Activated T-helper 1 cell treated with anti-CD3 and anti-CD28 coated beads, Interleukin-2, amount 50 U/mL, for 16 hours (primary cell): ENCODE measurements around the gene SYT8.

Source experiments
- DNase-seq, 2 donors: peaks; one replicate each; pipeline ENCODE4 v3.0.0-alpha.2; 2020; ENCODE audit warnings: low read depth in 1 of 2, low spot score in 1 of 2

SYT8 gene

GRCh38 chr11:1831338-1832210 lies 3.2 kb upstream of the SYT8 start:
- no peak for DNase-seq

- DNase-seq, result peak; percentile 42 to 54
These were observed 2.4 kb upstream of the SYT8 start for GRCh38 chr11:1832211-1832919.

DNA sequence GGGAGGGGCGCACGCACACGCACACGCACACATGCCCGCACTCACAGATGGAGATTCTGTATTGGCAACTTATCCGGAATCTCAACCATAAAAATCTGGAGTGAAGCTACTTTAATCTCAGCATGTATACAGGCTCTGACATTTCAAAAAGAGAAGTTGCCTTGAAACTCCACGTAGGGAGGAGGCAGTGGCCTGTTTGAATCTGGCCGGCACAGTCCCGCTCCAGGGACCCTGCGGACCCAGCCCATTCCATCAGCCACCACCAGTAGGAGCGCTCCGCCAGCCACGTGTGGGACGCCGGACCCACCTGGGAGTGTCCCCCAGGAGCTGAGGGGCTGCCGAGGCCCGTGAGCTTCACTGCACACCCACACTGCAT lies 1.9 kb upstream of the SYT8 start:
- DNase-seq, result no peak

DNA sequence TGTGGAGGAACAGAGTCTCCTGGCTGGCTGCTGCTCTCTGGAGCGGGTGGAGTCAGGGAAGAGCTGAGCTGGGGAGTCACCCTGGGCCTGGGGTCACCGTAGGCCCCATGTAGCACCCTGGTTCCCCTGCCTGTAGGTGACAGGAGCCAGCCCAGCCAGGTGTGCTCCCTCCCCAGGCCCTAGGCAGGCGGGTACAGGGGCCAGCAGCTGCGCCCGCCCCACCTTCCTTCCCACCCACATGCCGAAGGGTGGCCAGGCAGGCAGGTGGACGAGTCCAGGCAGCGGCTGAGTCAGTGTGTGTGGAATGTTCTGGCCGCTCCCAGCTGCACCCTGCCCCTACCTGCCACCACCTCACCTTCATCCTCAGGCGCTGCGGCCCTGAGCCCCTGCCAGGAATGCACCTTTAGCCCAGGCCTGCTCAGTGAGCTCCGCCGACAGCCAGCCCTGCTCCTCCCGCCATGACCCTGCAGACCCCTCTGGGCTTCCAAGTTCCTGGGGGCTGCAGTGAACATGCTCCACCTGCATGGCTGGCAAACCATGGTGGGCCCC lies 654 bp upstream of the SYT8 start:
- no peak for DNase-seq

- no peak for DNase-seq
These were observed 851 bp downstream of the SYT8 start for GRCh38 chr11:1835671-1836010.

- DNase-seq, result no peak
These were observed 1.5 kb downstream of the SYT8 start for GRCh38 chr11:1836011-1836945.

DNA sequence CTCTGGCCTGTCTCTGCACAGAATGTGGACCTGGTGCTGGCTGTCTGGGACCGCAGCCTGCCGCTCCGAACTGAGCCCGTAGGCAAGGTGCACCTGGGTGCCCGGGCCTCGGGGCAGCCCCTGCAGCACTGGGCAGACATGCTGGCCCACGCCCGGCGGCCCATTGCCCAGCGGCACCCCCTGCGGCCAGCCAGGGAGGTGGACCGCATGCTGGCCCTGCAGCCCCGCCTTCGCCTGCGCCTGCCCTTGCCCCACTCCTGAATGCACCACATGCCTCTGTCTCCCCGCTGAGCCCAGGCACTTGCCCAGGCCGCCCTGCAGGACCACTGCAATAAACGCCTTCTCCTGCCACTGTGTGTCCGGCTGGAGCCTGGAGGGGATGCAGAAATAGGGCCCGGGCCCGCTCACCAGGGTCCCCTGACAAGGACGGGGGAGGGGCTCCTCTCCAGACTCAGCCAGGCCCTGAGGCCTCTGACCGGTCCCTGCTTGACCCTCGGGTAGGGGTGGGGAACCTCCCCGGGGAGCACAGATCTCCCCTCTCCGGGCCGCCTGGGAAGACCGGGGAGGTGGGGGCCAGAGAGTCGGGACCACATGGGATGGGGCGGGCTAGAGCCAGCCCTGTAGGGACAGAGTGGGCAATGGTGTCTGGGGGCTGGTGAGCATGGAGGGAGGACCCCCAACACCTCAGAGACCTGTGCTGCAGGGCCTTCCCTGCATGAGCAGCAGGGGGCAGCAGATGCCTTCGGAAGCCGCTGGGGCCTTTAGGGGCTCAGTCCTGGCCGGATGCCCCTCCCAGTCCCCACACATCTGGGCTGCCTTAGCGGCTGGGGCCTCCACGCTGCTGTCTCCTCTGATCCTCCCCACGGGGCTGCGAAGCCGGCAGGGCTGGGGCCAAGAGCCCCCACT lies 2.6 kb downstream of the SYT8 start:
- DNase-seq, result peak; percentile 61 to 66

DNA sequence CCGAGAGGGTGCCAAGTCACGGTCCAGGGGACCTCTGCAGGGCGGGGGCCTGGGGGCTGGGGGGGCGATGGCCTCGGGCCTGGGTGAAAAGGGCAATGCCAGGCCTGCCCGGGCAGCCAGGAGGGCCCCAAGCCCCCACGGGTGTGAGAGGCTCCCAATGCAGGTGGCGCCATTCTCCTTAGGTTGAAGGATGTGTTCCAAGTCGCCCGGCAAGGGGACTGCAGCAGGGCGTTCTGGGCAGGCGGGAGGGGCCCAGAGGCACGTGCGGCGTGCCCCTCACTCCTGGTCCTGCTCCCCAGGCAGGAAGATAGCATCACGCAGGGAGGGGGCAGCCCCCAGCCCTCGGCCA lies 3.3 kb downstream of the SYT8 start:
- DNase-seq, result no peak

DNA sequence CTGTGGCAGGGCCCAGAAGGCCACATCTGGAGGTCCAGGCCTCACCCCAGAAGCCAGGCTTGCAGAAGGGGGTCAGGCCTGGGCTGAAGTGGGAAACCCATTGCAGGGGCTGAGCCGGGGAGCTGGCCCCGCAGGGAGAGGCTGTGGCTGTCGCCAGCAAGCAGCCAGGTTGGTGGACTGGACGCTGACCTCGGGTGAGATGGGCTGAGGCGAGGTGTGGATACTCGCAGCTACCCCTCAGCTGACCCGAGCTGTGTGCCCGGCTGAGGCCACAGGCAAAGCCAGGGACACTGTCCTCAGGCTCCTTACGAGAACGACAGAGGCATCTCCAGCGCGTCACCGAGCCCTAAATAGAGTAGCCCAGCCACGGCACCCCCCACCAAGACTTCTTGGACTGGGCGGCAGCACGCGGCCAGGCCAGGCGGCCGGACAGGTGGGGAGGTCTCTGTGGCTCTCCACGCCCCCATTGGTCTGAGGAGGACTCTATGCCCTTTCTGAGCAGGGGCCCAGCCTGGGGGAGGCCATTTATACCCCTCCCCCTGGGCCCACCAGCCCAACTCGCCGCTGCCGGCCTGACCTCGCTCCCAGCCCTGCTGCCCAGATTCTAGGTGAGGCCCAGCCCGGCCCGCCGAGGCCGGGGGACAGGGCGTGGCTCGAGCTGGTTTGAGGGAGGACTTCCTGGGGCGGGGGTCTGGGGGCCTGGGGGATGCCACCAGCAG lies 3.8 kb downstream of the SYT8 start, which contains the start of gene TNNI2:
TNNI2 (plus strand) TSS at position 556 of the 719 bp plus-strand sequence. CDS start 716 bp downstream, outside the sequence.
- DNase-seq, result no peak

GRCh38 chr11:1839204-1839923 lies 4.6 kb downstream of the SYT8 start:
- DNase-seq, result no peak

- no peak for DNase-seq
These were observed 5.4 kb downstream of the SYT8 start for GRCh38 chr11:1839924-1840779.

GRCh38 chr11:1840780-1841480 lies 6.1 kb downstream of the SYT8 start:
- no peak for DNase-seq

- no peak for DNase-seq
These were observed 6.8 kb downstream of the SYT8 start for GRCh38 chr11:1841511-1842148.

GRCh38 chr11:1842149-1843097 lies 7.6 kb downstream of the SYT8 start:
- DNase-seq, result no peak

DNA sequence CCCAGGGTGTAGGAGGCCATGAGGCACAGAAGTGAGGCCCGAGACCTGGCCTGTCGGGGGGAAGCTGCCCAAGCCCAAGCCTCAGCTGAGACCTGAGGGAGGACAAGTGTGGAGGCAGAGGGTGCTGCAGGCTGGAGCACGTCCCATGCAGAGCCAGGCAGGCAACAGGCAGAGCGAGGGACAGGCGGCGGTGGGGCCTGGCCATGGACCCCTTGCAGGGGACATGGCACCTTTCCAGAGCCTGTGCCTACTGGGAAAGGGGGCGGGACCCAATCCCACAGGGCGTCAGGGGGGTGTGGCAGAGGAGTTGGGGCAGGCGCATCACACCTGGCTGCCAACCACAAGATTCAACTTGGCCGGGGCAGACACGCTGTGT lies 8.3 kb downstream of the SYT8 start:
- no peak for DNase-seq

DNA sequence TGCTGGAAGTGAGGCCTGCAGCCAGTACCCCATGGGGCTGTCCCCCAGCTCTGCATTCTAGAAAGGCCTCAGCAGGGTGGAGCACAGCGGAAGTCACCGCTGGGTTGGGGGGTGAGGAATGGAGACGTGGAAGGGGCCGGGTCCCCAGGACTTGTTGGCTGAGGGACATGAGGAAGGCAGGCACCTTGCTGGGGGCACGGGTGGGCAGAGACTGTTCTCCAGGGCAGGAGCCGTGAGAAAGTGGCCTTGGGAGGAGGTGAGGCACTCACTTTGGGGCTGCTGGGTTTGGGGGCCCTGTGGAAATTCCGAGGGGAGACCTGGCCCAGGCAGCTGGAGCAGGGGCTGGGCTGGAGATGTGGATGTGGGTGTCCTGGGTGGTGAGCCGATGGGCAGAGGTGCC lies 9.0 kb downstream of the SYT8 start:
- no peak for DNase-seq
